Ishikawa (cell line): ENCODE results near the gene ARPC1B.

Experiments
- CEBPB ChIP-seq: IDR thresholded peaks from 2 replicates; pipeline ENCODE4 v1.6.1; 2012
- CREB1 ChIP-seq: IDR thresholded peaks from 2 replicates; pipeline ENCODE4 v1.6.1; 2012; ENCODE audit warnings: low read depth
- EGR1 ChIP-seq: IDR thresholded peaks from 2 replicates; pipeline ENCODE4 v1.6.1; 2012
- EP300 ChIP-seq: IDR thresholded peaks from 2 replicates; pipeline ENCODE4 v1.6.1; 2012; ENCODE audit warnings: borderline replicate concordance
- FOXM1 ChIP-seq: IDR thresholded peaks from 2 replicates; pipeline ENCODE4 v1.6.1; 2012; ENCODE audit warnings: low read depth, borderline replicate concordance
- NFIC ChIP-seq: IDR thresholded peaks from 2 replicates; pipeline ENCODE4 v1.6.1; 2012
- RAD21 ChIP-seq: IDR thresholded peaks from 2 replicates; pipeline ENCODE4 v1.6.1; 2012; ENCODE audit warnings: low read depth
- TAF1 ChIP-seq: IDR thresholded peaks from 2 replicates; pipeline ENCODE4 v1.6.1; 2012; ENCODE audit warnings: low read depth, mild to moderate bottlenecking
- TEAD4 ChIP-seq: IDR thresholded peaks from 2 replicates; pipeline ENCODE4 v1.6.1; 2012
- YY1 ChIP-seq: IDR thresholded peaks from 2 replicates; pipeline ENCODE4 v1.6.1; 2012; ENCODE audit warnings: low read depth
- TF ChIP-seq, protein P1 (sequence below): IDR thresholded peaks from 2 replicates; pipeline ENCODE4 v1.6.1; 2012
- TF ChIP-seq, protein P2 (sequence below): IDR thresholded peaks from 2 replicates; pipeline ENCODE4 v1.6.1; 2012; ENCODE audit warnings: low read depth, mild to moderate bottlenecking
- TF ChIP-seq, protein P3 (sequence below): IDR thresholded peaks from 2 replicates; pipeline ENCODE4 v1.6.1; 2012

DNA sequence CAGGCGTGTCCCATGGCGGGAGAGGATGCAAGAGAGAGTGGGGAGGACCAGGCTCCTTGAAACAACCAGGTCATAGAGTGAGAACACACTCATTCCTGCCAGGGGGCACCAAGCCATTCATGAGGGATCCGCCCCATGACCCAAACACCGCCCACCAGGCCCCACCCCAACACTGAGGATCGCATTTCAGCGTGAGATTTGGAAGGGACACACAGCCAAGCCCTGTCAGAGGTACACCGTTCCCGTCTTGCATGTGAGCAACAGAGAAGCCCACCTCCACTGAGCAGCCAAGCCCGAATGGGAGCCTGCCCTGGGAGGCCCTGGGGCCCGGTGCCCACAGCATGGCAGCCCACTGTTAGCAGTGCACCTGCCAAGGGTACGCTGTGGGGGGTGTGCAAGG is 7.9 kb upstream of the ARPC1B start:
- TF ChIP-seq, protein P1, sequence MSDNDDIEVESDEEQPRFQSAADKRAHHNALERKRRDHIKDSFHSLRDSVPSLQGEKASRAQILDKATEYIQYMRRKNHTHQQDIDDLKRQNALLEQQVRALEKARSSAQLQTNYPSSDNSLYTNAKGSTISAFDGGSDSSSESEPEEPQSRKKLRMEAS: no peak
- TF ChIP-seq NFIC (no peak), FOXM1 (no peak), CREB1 (no peak), RAD21 (no peak), EGR1 (0 out of 2 replicates have a peak, but pooled peaks have one; percentile 25), EP300 (no peak), YY1 (no peak), CEBPB (no peak), TEAD4 (no peak), TAF1 (no peak)
- TF ChIP-seq, protein P2, sequence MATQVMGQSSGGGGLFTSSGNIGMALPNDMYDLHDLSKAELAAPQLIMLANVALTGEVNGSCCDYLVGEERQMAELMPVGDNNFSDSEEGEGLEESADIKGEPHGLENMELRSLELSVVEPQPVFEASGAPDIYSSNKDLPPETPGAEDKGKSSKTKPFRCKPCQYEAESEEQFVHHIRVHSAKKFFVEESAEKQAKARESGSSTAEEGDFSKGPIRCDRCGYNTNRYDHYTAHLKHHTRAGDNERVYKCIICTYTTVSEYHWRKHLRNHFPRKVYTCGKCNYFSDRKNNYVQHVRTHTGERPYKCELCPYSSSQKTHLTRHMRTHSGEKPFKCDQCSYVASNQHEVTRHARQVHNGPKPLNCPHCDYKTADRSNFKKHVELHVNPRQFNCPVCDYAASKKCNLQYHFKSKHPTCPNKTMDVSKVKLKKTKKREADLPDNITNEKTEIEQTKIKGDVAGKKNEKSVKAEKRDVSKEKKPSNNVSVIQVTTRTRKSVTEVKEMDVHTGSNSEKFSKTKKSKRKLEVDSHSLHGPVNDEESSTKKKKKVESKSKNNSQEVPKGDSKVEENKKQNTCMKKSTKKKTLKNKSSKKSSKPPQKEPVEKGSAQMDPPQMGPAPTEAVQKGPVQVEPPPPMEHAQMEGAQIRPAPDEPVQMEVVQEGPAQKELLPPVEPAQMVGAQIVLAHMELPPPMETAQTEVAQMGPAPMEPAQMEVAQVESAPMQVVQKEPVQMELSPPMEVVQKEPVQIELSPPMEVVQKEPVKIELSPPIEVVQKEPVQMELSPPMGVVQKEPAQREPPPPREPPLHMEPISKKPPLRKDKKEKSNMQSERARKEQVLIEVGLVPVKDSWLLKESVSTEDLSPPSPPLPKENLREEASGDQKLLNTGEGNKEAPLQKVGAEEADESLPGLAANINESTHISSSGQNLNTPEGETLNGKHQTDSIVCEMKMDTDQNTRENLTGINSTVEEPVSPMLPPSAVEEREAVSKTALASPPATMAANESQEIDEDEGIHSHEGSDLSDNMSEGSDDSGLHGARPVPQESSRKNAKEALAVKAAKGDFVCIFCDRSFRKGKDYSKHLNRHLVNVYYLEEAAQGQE: no peak
- TF ChIP-seq, protein P3, sequence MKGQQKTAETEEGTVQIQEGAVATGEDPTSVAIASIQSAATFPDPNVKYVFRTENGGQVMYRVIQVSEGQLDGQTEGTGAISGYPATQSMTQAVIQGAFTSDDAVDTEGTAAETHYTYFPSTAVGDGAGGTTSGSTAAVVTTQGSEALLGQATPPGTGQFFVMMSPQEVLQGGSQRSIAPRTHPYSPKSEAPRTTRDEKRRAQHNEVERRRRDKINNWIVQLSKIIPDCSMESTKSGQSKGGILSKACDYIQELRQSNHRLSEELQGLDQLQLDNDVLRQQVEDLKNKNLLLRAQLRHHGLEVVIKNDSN: no peak
